Naive thymus-derived CD4-positive, alpha-beta T cell (primary cell): Measurements from ENCODE around the gene AGRN. TPM values are rescaled to one million over a fixed set of nuclear protein-coding genes. Genes with fewer than 3 reads are reported as not detected.

Source experiments
- ATAC-seq: fragments of 150-1000 bp; cut with Tn5 transposase; 2 replicates; pipeline ENCODE4 v1.10.0; 2021; ENCODE audit warnings: mild to moderate bottlenecking, moderate library complexity
- CTCF ChIA-PET: fragments of 350-600 bp; sonication (Branson Sonifier 250); formaldehyde crosslinking; loops from one replicate; lab custom pipeline; 2021; ENCODE audit warnings: antibody characterized with exemption; lab: Charles Lee
- POLR2A ChIA-PET: fragments of 350-600 bp; sonication (Branson Sonifier 250); formaldehyde crosslinking; loops from one replicate; lab custom pipeline; 2021; ENCODE audit warnings: antibody characterized with exemption, inconsistent platforms; lab: Charles Lee
- DNase-seq, 9 donors: peaks; one replicate each; pipeline versions ENCODE4 v3.0.0 to v3.0.0-alpha.2; 2020 to 2022; ENCODE audit warnings: mixed read lengths in 1 of 9
- H3K27ac ChIP-seq: one replicate; pipeline ENCODE4 v1.7.0; 2013; ENCODE audit warnings: mild to moderate bottlenecking, low read depth, low read length, moderate library complexity
- H3K27me3 ChIP-seq, 2 donors: one replicate each; pipeline ENCODE4 v1.7.0; 2013; ENCODE audit warnings: low read length in 2 of 2, mild to moderate bottlenecking in 2 of 2, moderate library complexity in 2 of 2; ENCODE audit not compliant: control insufficient read depth in 2 of 2, insufficient read depth in 2 of 2
- H3K36me3 ChIP-seq, 3 experiments: 1 replicate in 2 of 3; 2 replicates in 1 of 3; pipeline ENCODE4 v1.7.0; 2013; ENCODE audit warnings: low read length in 3 of 3, mild to moderate bottlenecking in 3 of 3, moderate library complexity in 1 of 3; ENCODE audit not compliant: insufficient read depth in 3 of 3, control insufficient read depth in 2 of 3
- H3K4me1 ChIP-seq, 2 donors: one replicate each; pipeline ENCODE4 v1.7.0; 2013; ENCODE audit warnings: low read length in 2 of 2, mild to moderate bottlenecking in 2 of 2, moderate library complexity in 1 of 2; ENCODE audit not compliant: control insufficient read depth in 2 of 2, insufficient read depth in 2 of 2
- H3K4me3 ChIP-seq: 2 replicates; pipeline ENCODE4 v1.7.0; 2013; ENCODE audit warnings: mild to moderate bottlenecking, low read length
- H3K9me3 ChIP-seq, 3 experiments: 1 replicate in 2 of 3; 2 replicates in 1 of 3; pipeline ENCODE4 v1.7.0; 2013; ENCODE audit warnings: low read length in 3 of 3; ENCODE audit not compliant: control insufficient read depth in 2 of 3
- H3K27ac Mint-ChIP-seq, 9 donors: one replicate each; pipeline ENCODE4 v1.8.0; 2020 to 2022; ENCODE audit warnings: mixed read lengths in 9 of 9, mild to moderate bottlenecking in 8 of 9, moderate library complexity in 5 of 9, inconsistent platforms in 2 of 9
- H3K27me3 Mint-ChIP-seq, 5 donors: one replicate each; pipeline ENCODE4 v1.8.0; 2021 to 2022; ENCODE audit warnings: mixed read lengths in 5 of 5, mild to moderate bottlenecking in 1 of 5
- H3K36me3 Mint-ChIP-seq, 5 donors: one replicate each; pipeline ENCODE4 v1.8.0; 2020 to 2022; ENCODE audit warnings: mixed read lengths in 5 of 5, mild to moderate bottlenecking in 3 of 5, inconsistent platforms in 1 of 5
- H3K4me1 Mint-ChIP-seq, 7 donors: one replicate each; pipeline ENCODE4 v1.8.0; 2020 to 2022; ENCODE audit warnings: mixed read lengths in 7 of 7, mild to moderate bottlenecking in 3 of 7, inconsistent platforms in 1 of 7
- H3K4me3 Mint-ChIP-seq, 10 donors: one replicate each; pipeline ENCODE4 v1.8.0; 2020 to 2022; ENCODE audit warnings: mild to moderate bottlenecking in 10 of 10, mixed read lengths in 10 of 10, moderate library complexity in 6 of 10, inconsistent platforms in 2 of 10
- H3K9me3 Mint-ChIP-seq, 11 donors: one replicate each; pipeline ENCODE4 v1.8.0; 2020 to 2022; ENCODE audit warnings: mixed read lengths in 11 of 11, mild to moderate bottlenecking in 4 of 11, inconsistent platforms in 1 of 11, moderate library complexity in 1 of 11
- intact Hi-C, 2 donors: fragments of 100-400 bp; cut with micrococcal nuclease; formaldehyde crosslinking; loops; one replicate each; pipeline ENCODE4 v1.15.1; 2023
- polyA plus RNA-seq, 2 donors: library from polyadenylated mRNA; unstranded; fragments of 300-500 nt; fragmentation: Illumina TruSeq; gene quantifications; one replicate each; pipeline ENCODE4 v1.2.3, GENCODE V29; 2021
- total RNA-seq, 6 experiments: library from RNA in 5 of 6; stranded (reverse) in 5 of 6; gene quantifications; 1 replicate in 5 of 6; 2 replicates in 1 of 6; pipeline ENCODE4 v1.2.3 and lab custom pipeline; 2021 to 2026

AGRN gene
- total and polyA plus RNA-seq, 7 experiments from 2014 or later, result 0.19 to 10.9 (median 2.7) TPM

DNA sequence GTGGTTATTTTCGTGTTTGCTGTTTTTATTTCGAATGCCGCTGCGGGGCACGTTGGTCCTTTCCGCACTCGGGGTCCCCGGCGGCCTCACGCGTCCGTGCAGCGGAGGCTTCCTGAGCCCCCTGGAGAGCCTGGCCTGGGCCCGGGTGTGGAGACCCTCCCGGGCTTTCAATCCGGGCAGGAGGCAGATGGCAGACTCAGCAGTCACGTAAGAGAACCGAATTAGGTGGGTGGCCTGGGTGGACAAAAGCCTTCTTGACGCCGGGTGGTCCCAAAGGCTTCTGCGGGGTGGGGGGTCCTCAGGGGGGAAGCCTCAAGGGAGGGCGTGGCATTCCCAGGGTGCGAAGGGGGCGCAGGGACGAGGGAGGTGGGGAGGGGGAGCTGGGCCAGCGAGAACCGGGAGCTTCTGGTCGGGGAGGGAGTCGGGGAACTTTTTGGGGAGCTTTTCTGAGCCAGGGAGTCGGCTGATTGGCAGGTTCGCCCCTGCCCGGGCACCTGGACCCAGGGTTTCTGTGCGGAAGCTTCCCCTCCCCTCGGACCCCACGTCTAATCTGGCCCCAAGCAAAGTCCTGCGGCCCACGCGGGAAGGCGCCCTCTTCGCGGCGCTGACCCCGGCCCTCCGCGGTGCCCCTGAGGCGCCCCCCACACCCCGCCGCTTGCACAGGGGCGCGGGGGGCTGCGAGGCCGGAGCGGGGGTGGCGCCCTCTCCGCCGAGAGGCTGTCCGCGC, 18.7 kb upstream of the AGRN start:
- Mint-ChIP-seq H3K27me3 (peaks cover 10 to 50% (median 22%) of the 10 kb centered on the region in 5 donors), H3K36me3 (peaks cover 0 to 4% (median 0%) of the 10 kb centered on the region in 5 donors)

DNA sequence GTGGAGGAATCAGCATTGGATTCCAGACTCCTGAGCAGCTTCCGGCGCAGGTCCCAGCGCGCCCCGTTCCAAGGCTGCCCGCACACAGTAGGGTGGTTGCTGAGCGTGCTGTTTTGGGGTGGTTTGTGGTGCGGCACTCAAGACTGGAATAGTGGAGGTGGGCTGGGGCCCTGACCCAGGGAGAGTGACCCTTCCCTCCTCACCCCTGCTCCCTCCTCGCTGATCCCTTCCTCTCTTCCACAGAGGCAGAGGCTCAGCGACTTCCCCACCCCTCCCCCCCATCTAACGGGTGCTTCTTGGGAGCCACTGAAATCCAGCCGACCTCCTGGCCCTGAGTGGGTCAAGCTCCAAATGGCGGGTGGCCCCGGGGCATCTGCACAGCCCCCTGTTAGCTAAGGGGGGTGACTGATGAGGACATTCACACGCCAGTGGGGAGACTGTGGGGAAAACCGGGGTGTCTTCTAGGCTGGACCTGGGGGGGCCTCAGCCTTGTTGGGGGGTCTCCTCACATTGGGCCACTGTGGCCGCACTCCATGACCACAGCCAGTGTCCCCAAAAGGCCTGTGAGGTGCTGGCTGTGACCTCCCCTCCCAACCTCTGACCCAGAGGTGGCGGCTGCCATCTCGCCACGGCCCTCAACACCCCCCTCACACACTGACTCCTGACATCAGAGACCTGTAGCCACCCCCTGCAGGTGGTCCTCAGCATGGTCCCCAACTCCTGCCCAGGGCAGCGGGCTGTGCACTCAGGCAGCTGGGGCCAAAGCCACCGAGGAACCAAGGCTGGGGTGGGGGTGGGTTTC, 16.1 kb upstream of the AGRN start:
- ChIA-PET CTCF (interaction anchor here (0.7 kb wide), 1 partner anchor 10 kb away, joined by 4 read pairs; the partner anchor contains the start of gene ISG15), POLR2A (no interaction called here)
- Histone ChIP-seq H3K4me1 (peaks cover 12 to 18% of the 10 kb centered on the region in 2 donors), H3K27ac (no peak overlapping the region), H3K27me3 (peaks cover 9 to 20% of the 10 kb centered on the region in 2 donors), H3K4me3 (no peak overlapping the region), H3K36me3 (no peaks in the 10 kb centered on the region), H3K9me3 (no peaks in the 10 kb centered on the region)
- ATAC-seq, result no peak
- intact Hi-C loops, result no loop called here
- Mint-ChIP-seq H3K36me3 (peaks cover 0 to 4% (median 0%) of the 10 kb centered on the region in 5 donors), H3K9me3 (peaks cover 0 to 1% (median 0%) of the 10 kb centered on the region in 11 donors), H3K4me3 (peak overlapping the region in 1 of 10 donors; percentile 38), H3K4me1 (peaks cover 3 to 19% (median 12%) of the 10 kb centered on the region in 7 donors), H3K27ac (no peak overlapping the region), H3K27me3 (peaks cover 10 to 44% (median 23%) of the 10 kb centered on the region in 5 donors)
- DNase-seq, result peak in 1 of 9 donors; percentile 5

More for the DNA sequence above, 18.7 kb upstream of the AGRN start:
- Histone ChIP-seq H3K27me3 (peaks cover 9 to 20% of the 10 kb centered on the region in 2 donors), H3K36me3 (no peaks in the 10 kb centered on the region), H3K4me3 (peak overlapping the region; percentile 42), H3K4me1 (peaks cover 12 to 18% of the 10 kb centered on the region in 2 donors), H3K9me3 (no peaks in the 10 kb centered on the region), H3K27ac (peak overlapping the region; percentile 20)
- CTCF ChIA-PET, result interaction anchor here (0.9 to 2.3 kb wide), 3 partner anchors 12 to 17 kb away, joined by 3 to 15 read pairs (median 3); partner anchors contain the start of gene ISG15
- ATAC-seq (no peak), DNase-seq (peak in 3 of 9 donors; percentile 13 to 37 (median 32))
- Mint-ChIP-seq H3K4me1 (peaks cover 3 to 25% (median 13%) of the 10 kb centered on the region in 7 donors), H3K9me3 (peaks cover 0 to 1% (median 0%) of the 10 kb centered on the region in 11 donors), H3K4me3 (peak overlapping the region; percentile 64 to 87 (median 80)), H3K27ac (peak overlapping the region in 7 of 9 donors; percentile 46 to 96 (median 90))
- POLR2A ChIA-PET, result interaction anchor here (2.6 kb wide), 1 partner anchor 12 kb away, joined by 10 read pairs; the partner anchor contains the start of gene ISG15
- intact Hi-C loops, result loop anchor here in 1 of 2 donors (1.0 kb wide), 3 partner anchors 17 to 115 kb away; partner anchors contain the start of gene C1orf159

DNA sequence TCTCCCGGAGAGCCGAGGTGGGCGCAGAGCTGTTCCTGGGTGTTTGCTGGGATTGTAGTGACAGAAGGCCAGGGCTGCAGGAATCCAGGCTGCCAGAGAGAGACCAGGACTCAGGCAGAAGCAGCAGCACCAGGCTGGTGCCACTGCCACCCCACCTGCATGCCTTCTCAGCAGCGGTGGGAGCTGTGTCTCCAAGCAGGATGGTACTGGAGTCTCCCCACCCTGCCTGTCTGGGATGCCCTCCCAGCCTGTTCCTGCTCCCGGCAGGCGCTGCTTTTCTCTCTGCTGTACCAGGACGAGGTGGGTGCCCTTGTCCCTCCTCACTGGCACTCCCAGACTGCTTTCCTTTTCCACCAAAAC, 15.5 kb upstream of the AGRN start:
- DNase-seq (no peak), ATAC-seq (no peak)
- POLR2A ChIA-PET, result no interaction called here
- Histone ChIP-seq H3K27ac (no peak overlapping the region), H3K27me3 (peaks cover 9 to 20% of the 10 kb centered on the region in 2 donors), H3K9me3 (no peaks in the 10 kb centered on the region), H3K4me3 (no peak overlapping the region), H3K4me1 (peaks cover 12 to 17% of the 10 kb centered on the region in 2 donors), H3K36me3 (no peaks in the 10 kb centered on the region)
- intact Hi-C loops, result no loop called here
- Mint-ChIP-seq H3K9me3 (peaks cover 0 to 1% (median 0%) of the 10 kb centered on the region in 11 donors), H3K36me3 (peaks cover 0 to 4% (median 0%) of the 10 kb centered on the region in 5 donors), H3K4me1 (peaks cover 3 to 19% (median 13%) of the 10 kb centered on the region in 7 donors), H3K4me3 (peak overlapping the region in 2 of 10 donors; percentile 45 to 53), H3K27me3 (peaks cover 10 to 46% (median 23%) of the 10 kb centered on the region in 5 donors), H3K27ac (no peak overlapping the region)
- CTCF ChIA-PET, result no interaction called here

DNA sequence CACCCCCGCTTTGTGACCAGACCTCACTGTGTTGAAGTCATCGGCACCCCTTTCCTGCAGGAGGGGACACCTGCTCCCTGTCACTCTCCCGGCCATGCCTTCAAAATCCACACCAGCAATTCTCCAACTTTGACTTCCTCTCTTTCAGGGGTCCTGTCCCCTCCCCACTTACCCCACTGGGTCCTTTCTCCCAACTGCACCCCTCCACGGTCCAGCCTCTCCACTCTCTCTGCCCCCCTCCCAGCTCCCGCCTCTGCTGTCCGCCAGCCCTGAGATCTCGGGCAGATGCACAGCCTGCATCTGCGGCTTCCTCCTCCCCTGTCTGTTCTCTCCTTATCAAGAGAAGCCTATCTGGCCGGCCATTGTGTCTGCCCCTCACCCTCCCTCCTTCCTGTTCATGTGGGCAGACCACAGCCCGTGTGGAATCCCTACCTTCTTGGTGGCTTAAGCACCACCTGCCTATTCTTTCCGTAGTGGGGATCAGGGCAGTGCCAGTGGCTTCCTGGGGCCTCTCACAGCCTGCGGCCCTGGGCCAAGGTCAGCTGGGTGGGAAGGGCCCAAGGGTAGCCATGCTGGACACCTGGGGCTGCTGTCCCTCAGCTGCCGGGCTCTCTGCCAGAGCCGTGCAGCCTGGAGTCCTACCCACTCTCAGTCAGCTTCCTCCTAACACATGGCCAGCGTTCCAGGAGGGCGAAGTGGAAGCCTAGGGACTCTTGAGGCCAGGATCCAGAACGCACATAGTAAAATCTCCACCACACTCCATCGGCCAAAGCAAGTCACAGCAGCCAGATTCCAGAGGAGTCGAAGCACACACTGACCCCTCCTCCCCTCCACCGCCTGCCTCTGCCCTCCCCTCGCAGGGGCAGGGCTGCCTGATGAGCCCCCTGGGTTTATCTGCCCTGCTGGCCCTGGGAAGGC, 14.9 kb upstream of the AGRN start:
- DNase-seq (no peak), ATAC-seq (no peak)
- Histone ChIP-seq H3K9me3 (no peaks in the 10 kb centered on the region), H3K4me1 (peaks cover 12 to 15% of the 10 kb centered on the region in 2 donors), H3K4me3 (no peak overlapping the region), H3K27ac (no peak overlapping the region), H3K36me3 (no peaks in the 10 kb centered on the region), H3K27me3 (peaks cover 9 to 20% of the 10 kb centered on the region in 2 donors)
- ChIA-PET POLR2A (no interaction called here), CTCF (no interaction called here)
- H3K27ac Mint-ChIP-seq, result peak overlapping the region in 3 of 9 donors; percentile 28 to 55 (median 35)
- H3K4me1 Mint-ChIP-seq, result peaks cover 3 to 19% (median 13%) of the 10 kb centered on the region in 7 donors
- peaks cover 0 to 4% (median 0%) of the 10 kb centered on the region in 5 donors for H3K36me3 Mint-ChIP-seq
- intact Hi-C loops, result no loop called here
- H3K9me3 Mint-ChIP-seq, result peaks cover 0 to 1% (median 0%) of the 10 kb centered on the region in 11 donors
- H3K27me3 Mint-ChIP-seq, result peaks cover 10 to 46% (median 23%) of the 10 kb centered on the region in 5 donors
- peak overlapping the region in 5 of 10 donors; percentile 3 to 56 (median 45) for H3K4me3 Mint-ChIP-seq

DNA sequence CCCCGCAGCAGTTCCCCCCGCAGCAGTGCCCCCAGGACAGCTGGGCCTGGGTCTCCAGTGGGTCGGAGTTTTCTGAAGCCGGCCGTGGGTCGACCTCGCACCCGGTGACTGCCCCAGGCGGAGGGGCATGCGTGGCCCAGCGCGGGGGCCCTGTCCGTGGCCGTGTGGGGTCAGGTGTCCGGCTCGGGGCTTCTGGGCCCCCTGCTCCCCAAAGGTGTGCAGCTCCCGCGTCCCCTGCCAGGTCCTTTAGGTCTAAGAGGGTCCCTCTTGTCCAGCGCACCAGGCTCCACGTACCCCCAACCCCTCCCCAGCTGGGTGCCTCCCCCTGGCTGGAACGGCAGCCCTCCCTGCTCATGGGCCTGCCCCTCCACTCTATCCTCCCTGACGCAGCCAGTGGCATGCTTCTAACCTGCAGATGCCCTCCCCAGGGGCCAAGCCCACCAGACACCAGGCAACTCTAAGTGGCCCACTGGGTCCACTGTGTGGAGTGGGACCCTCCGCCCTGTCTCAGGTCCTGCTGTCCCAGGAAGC, 14.1 kb upstream of the AGRN start:
- H3K9me3 Mint-ChIP-seq, result peaks cover 0 to 1% (median 0%) of the 10 kb centered on the region in 11 donors
- Histone ChIP-seq H3K36me3 (no peaks in the 10 kb centered on the region), H3K27me3 (peaks cover 8 to 18% of the 10 kb centered on the region in 2 donors), H3K27ac (no peak overlapping the region), H3K9me3 (no peaks in the 10 kb centered on the region), H3K4me3 (no peak overlapping the region), H3K4me1 (peaks cover 9 to 11% of the 10 kb centered on the region in 2 donors)
- ATAC-seq (no peak), DNase-seq (no peak)
- ChIA-PET CTCF (no interaction called here), POLR2A (no interaction called here)
- H3K27ac Mint-ChIP-seq, result no peak overlapping the region
- intact Hi-C loops, result no loop called here
- peaks cover under 1 to 17% (median 12%) of the 10 kb centered on the region in 7 donors for H3K4me1 Mint-ChIP-seq
- no peak overlapping the region for H3K4me3 Mint-ChIP-seq
- H3K27me3 Mint-ChIP-seq, result peaks cover 10 to 42% (median 23%) of the 10 kb centered on the region in 5 donors
- peaks cover 0 to 4% (median 0%) of the 10 kb centered on the region in 5 donors for H3K36me3 Mint-ChIP-seq
